A673 (cell line): ENCODE measurements around the gene GLYATL3.
"Not testable (repeated sequence)": the region's sequence is repeated elsewhere in the genome, so short reads cannot be mapped to it uniquely, and the experiment has no call there.

Experiments used
- EZH2 ChIP-seq: fragments of 200-600 bp; sonication (generic); IDR thresholded peaks from 2 replicates; pipeline ENCODE4 v1.6.1; 2017; ENCODE audit warnings: borderline replicate concordance, low read depth, mild to moderate bottlenecking, mixed read lengths, antibody characterized with exemption, low read length; ENCODE audit not compliant: poor library complexity, severe bottlenecking
- TF ChIP-seq, protein P1 (sequence below): fragments of 300-800, 200-600 bp; sonication (generic); conservative IDR thresholded peaks from 2 replicates; pipeline ENCODE4 v1.5.1; 2017; ENCODE audit warnings: low read depth, mild to moderate bottlenecking, antibody characterized with exemption, low read length, moderate library complexity, mixed read lengths

DNA sequence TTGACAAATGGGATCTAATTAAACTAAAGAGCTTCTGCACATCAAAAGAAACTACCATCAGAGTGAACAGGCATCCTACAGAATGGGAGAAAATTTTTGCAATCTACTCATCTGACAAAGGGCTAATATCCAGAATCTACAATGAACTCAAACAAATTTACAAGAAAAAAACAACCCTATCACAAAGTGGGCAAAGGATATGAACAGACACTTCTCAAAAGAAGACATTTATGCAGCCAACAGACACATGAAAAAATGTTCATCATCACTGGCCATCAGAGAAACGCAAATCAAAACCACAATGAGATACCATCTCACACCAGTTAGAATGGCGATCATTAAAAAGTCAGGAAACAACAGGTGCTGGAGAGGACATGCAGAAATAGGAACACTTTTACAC is 23.2 kb upstream of the GLYATL3 start:
- TF ChIP-seq, protein P1, sequence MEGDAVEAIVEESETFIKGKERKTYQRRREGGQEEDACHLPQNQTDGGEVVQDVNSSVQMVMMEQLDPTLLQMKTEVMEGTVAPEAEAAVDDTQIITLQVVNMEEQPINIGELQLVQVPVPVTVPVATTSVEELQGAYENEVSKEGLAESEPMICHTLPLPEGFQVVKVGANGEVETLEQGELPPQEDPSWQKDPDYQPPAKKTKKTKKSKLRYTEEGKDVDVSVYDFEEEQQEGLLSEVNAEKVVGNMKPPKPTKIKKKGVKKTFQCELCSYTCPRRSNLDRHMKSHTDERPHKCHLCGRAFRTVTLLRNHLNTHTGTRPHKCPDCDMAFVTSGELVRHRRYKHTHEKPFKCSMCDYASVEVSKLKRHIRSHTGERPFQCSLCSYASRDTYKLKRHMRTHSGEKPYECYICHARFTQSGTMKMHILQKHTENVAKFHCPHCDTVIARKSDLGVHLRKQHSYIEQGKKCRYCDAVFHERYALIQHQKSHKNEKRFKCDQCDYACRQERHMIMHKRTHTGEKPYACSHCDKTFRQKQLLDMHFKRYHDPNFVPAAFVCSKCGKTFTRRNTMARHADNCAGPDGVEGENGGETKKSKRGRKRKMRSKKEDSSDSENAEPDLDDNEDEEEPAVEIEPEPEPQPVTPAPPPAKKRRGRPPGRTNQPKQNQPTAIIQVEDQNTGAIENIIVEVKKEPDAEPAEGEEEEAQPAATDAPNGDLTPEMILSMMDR = not testable (repeated sequence)
- TF ChIP-seq EZH2 = not testable (repeated sequence)
